HG03565 (cell line): ENCODE data around the gene RGPD8.

ENCODE experiments used
- ATAC-seq: cut with Tn5 transposase; IDR thresholded peaks from one replicate; pipeline ENCODE4 v1.9.1; 2021; ENCODE audit warnings: mild to moderate bottlenecking, moderate library complexity; ENCODE audit not compliant: unreplicated experiment

RGPD8 gene

DNA sequence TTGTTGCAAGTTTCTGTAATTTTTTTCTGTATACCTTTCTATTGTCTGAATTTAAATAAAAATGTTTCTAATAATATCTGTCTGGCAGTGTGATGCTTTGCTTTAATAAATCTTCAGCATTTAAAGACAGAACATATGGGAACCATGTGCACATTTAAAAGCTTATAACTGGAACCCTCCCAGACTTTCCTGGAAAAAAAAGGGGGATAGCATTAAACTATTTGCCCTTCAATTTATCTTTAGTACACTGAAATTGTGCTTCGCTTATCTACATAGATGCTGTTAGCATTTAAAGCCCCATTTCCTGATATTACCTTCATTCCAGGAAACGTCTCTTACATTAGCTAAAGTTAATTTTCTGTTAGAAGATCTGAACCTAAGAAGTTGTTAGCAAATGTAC, 93.5 kb downstream of the RGPD8 start:
- no peak for ATAC-seq

DNA sequence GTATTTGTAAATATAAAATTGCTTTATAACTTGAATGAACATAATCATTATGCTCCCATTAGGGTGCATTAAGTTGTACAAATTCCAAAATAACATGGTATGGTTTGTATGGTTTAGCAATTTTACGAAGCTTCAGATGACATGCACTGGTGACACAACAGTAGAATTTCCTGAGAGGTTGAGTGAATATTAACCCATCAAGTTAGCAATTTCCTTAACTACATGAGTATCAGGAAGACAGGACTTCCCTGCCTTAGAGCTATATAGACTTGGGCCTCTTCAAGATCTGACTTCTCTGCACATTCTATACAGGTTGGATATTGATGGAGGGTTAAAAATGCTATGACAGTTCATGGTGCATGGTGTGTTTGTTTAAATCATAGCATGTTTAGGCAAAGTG, 97.8 kb downstream of the RGPD8 start:
- no peak for ATAC-seq

DNA sequence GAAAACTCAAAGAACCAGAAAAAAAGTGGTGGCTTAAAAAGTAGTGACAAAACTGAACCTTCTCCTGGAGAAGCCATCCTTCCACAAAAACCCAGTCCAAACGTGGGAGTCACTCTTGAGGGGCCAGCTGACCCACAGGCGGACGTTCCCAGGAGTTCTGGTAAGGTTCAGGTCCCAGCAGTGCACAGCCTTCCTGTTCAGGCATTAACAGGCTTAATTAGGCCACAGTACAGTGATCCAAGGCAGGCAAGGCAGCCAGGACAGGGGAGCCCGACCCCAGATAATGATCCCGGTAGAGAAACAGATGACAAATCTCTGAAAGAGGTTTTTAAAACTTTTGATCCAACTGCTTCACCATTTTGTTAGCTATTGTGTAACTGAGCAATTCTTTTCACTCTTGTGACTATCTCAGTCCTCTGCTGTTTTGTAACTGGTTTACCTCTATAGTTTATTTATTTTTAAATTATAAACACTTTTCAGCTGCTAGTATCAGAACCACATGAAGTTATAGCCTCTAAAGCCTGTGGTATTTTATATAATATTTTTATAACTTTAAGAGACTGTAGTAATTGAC, 101.2 kb downstream of the RGPD8 start:
- ATAC-seq: no peak

DNA sequence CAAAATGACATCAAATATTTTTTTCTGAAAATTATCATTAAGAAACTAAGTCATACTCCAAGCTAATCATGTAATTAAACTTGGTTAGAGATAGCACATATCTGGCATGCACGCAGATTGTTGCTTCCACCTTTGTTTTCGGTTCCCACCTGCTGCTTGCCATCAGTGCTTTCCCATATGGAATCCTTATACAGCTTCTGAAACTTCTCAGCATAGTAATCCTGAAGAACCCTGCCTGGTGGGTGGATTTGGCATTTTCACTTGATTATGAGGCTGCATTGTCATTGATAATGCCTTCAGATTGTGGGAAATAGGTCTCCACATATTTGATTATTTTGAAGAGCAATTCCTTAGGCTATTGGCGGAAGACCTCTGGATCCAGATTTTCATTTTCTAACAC, 110.5 kb downstream of the RGPD8 start:
- ATAC-seq: no peak

GRCh38 chr2:112321375-112322320, 111.8 kb downstream of the RGPD8 start:
- no peak for ATAC-seq
